ENCODE data around the gene KRTAP4-11. TPM values are rescaled to one million over a fixed set of nuclear protein-coding genes. Genes with fewer than 3 reads are reported as not detected.
"Not testable (repeated sequence)": the region's sequence is repeated elsewhere in the genome, so short reads cannot be mapped to it uniquely, and the experiment has no call there.

The KRTAP4-11 gene
- total RNA-seq, 1 experiment from 2014 or later: not detected

DNA sequence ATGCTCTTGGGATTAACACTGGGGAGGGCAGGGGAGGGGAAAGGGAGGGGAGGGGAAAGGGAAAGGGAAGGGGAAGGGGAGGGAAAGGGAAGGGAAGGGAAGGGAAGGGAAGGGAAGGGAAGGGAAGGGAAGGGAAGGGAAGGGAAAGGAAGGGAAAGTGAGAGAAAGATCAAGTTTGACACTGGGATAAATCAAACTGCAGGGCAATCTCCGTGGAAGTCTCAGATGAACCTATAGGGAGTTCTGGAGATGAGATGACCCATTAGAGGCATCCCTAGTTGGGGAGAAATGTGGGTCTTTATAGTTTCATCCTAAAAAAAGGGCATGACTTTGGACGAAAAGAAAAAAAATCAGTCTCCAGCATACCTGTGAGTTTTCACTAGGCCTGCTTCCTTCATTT, 3.6 kb upstream of the KRTAP4-11 start:
- intact Hi-C loops (cut with micrococcal nuclease; ENCODE audit: unreplicated experiment): no loop called here
- no peaks in the 10 kb centered on the region for H3K27me3 Mint-ChIP-seq (ENCODE audit: unreplicated experiment)
- H3K4me3 Mint-ChIP-seq (ENCODE audit: low read depth, unreplicated experiment): no peak overlapping the region
- CTCF ChIA-PET: no interaction called here
- no peak overlapping the region for H3K27ac Mint-ChIP-seq (ENCODE audit: unreplicated experiment)
- H3K36me3 Mint-ChIP-seq (ENCODE audit: insufficient read depth, unreplicated experiment): no peaks in the 10 kb centered on the region
- TF ChIP-seq, protein P1, sequence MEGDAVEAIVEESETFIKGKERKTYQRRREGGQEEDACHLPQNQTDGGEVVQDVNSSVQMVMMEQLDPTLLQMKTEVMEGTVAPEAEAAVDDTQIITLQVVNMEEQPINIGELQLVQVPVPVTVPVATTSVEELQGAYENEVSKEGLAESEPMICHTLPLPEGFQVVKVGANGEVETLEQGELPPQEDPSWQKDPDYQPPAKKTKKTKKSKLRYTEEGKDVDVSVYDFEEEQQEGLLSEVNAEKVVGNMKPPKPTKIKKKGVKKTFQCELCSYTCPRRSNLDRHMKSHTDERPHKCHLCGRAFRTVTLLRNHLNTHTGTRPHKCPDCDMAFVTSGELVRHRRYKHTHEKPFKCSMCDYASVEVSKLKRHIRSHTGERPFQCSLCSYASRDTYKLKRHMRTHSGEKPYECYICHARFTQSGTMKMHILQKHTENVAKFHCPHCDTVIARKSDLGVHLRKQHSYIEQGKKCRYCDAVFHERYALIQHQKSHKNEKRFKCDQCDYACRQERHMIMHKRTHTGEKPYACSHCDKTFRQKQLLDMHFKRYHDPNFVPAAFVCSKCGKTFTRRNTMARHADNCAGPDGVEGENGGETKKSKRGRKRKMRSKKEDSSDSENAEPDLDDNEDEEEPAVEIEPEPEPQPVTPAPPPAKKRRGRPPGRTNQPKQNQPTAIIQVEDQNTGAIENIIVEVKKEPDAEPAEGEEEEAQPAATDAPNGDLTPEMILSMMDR (IDR thresholded peaks at IDR 0.05; ENCODE audit: unreplicated experiment): no peak
- no TSS peak for BruUV-seq (replicated peaks)
- peaks cover 18% of the 10 kb centered on the region for H3K4me1 Mint-ChIP-seq (ENCODE audit: low read depth, unreplicated experiment)
- peaks cover 6% of the 10 kb centered on the region for H3K9me3 Mint-ChIP-seq (ENCODE audit: low read depth, unreplicated experiment)
- DNase-seq: no peak

GRCh38 chr17:41119696-41120690, 1.8 kb upstream of the KRTAP4-11 start:
- BruUV-seq (replicated peaks); H3K4me3 Mint-ChIP-seq (ENCODE audit: low read depth, unreplicated experiment); H3K27me3 Mint-ChIP-seq (ENCODE audit: unreplicated experiment); H3K27ac Mint-ChIP-seq (ENCODE audit: unreplicated experiment); DNase-seq; intact Hi-C loops (cut with micrococcal nuclease; ENCODE audit: unreplicated experiment); CTCF ChIA-PET; H3K9me3 Mint-ChIP-seq (ENCODE audit: low read depth, unreplicated experiment); H3K36me3 Mint-ChIP-seq (ENCODE audit: insufficient read depth, unreplicated experiment): not testable (repeated sequence)
- peaks cover 29% of the 10 kb centered on the region for H3K4me1 Mint-ChIP-seq (ENCODE audit: low read depth, unreplicated experiment)

DNA sequence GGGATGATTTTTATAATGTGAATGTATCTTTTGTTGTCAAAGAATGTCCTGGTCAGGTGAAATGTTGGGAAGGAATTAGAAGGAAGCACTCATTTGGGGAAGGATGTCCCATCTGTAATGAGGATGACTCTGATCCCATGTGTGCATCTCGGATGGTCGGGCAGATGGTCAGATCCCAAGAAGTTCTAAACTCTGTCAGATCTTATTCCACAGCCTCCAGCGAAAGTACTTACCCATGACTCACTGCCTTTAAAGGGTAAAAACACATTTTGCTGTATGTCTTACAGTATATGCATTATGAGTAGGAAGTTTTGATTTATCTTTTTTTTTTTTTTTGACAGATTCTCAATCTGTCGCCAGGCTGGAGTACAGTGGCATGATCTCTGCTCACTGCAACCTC, 548 bp upstream of the KRTAP4-11 start:
- CTCF ChIA-PET: no interaction called here
- no peaks in the 10 kb centered on the region for H3K36me3 Mint-ChIP-seq (ENCODE audit: insufficient read depth, unreplicated experiment)
- no peaks in the 10 kb centered on the region for H3K27me3 Mint-ChIP-seq (ENCODE audit: unreplicated experiment)
- H3K4me1 Mint-ChIP-seq (ENCODE audit: low read depth, unreplicated experiment): peaks cover 32% of the 10 kb centered on the region
- H3K27ac Mint-ChIP-seq (ENCODE audit: unreplicated experiment): no peak overlapping the region
- H3K4me3 Mint-ChIP-seq (ENCODE audit: low read depth, unreplicated experiment): no peak overlapping the region
- TF ChIP-seq, protein P1 (IDR thresholded peaks at IDR 0.05; ENCODE audit: unreplicated experiment): no peak
- intact Hi-C loops (cut with micrococcal nuclease; ENCODE audit: unreplicated experiment): no loop called here
- peaks cover 3% of the 10 kb centered on the region for H3K9me3 Mint-ChIP-seq (ENCODE audit: low read depth, unreplicated experiment)
- DNase-seq: no peak
- no TSS peak for BruUV-seq (replicated peaks)

GRCh38 chr17:41116297-41116696, 1.9 kb downstream of the KRTAP4-11 start:
- peaks cover 1% of the 10 kb centered on the region for H3K9me3 Mint-ChIP-seq (ENCODE audit: low read depth, unreplicated experiment)
- H3K4me3 Mint-ChIP-seq (ENCODE audit: low read depth, unreplicated experiment): no peak overlapping the region
- H3K27ac Mint-ChIP-seq (ENCODE audit: unreplicated experiment): no peak overlapping the region
- CTCF ChIA-PET: interaction anchor here (0.6 kb wide), 1 partner anchor 316 kb away, joined by 10 read pairs; no protein-coding TSS in a partner anchor
- H3K27me3 Mint-ChIP-seq (ENCODE audit: unreplicated experiment): no peaks in the 10 kb centered on the region
- intact Hi-C loops (cut with micrococcal nuclease; ENCODE audit: unreplicated experiment): no loop called here
- H3K36me3 Mint-ChIP-seq (ENCODE audit: insufficient read depth, unreplicated experiment): no peaks in the 10 kb centered on the region
- no peak for DNase-seq
- peaks cover 22% of the 10 kb centered on the region for H3K4me1 Mint-ChIP-seq (ENCODE audit: low read depth, unreplicated experiment)
- TF ChIP-seq, protein P1 (IDR thresholded peaks at IDR 0.05; ENCODE audit: unreplicated experiment): no peak
- BruUV-seq (replicated peaks): no TSS peak

Measured in Calu3 (cell line).